Left lung (tissue), 10 donors: ENCODE results near the gene MRPS34. TPM values are rescaled to one million over a fixed set of nuclear protein-coding genes. Genes with fewer than 3 reads are reported as not detected.

Experiments used
- ATAC-seq: fragments of 200-7000 bp; cut with Tn5 transposase; one replicate; pipeline ENCODE4 v1.9.1; 2020; ENCODE audit warnings: moderate library complexity
- DNase-seq, 4 donors: peaks; one replicate each; pipeline ENCODE4 v3.0.0-alpha.2; 2013 to 2020
- H3K27ac ChIP-seq, 2 donors: fragments of 200-600 bp; sonication (generic) in 1 of 2; one replicate each; pipeline versions ENCODE4 v1.5.0 to v1.8.0; 2020 to 2021
- H3K27me3 ChIP-seq, 2 donors: fragments of 200-600 bp; sonication (generic) in 1 of 2; one replicate each; pipeline versions ENCODE4 v1.5.0 to v1.8.0; 2020 to 2021
- H3K36me3 ChIP-seq, 2 donors: fragments of 200-600 bp; sonication (generic) in 1 of 2; one replicate each; pipeline versions ENCODE4 v1.5.0 to v1.8.0; 2020 to 2021
- H3K4me1 ChIP-seq, 2 donors: fragments of 200-600 bp; one replicate each; pipeline ENCODE4 v1.8.0; 2021
- H3K4me3 ChIP-seq, 2 donors: fragments of 200-600 bp; sonication (generic) in 1 of 2; one replicate each; pipeline versions ENCODE4 v1.5.0 to v1.8.0; 2020 to 2021; ENCODE audit warnings: mild to moderate bottlenecking in 1 of 2
- H3K9me3 ChIP-seq, 2 donors: fragments of 200-600 bp; sonication (generic) in 1 of 2; one replicate each; pipeline versions ENCODE4 v1.5.0 to v1.8.0; 2020 to 2021
- intact Hi-C, 2 donors: fragments of 100-400 bp; cut with DNase I; formaldehyde crosslinking; loops; one replicate each; pipeline versions ENCODE4 v1.11.2 to v1.14.2; 2022
- polyA plus RNA-seq, 6 donors: library from polyadenylated mRNA; unstranded; fragments of 120-200 nt; gene quantifications; one replicate each; pipeline ENCODE4 v1.2.1, GENCODE V29; 2013; ENCODE audit not compliant: insufficient read length in 6 of 6
- total RNA-seq, 2 donors: library from RNA; stranded (reverse); fragmentation: NEBNext Ultra II Directional; extraction: Animal tissue kit (Norgen Biotek cat#: 25700); gene quantifications; one replicate each; pipeline ENCODE4 v1.2.1, GENCODE V29; 2021
- TF ChIP-seq, protein P1 (sequence below), 2 donors: fragments of 200-600 bp; sonication (generic) in 1 of 2; IDR thresholded peaks; one replicate each; pipeline versions ENCODE4 v1.5.0 to v1.8.0; 2021; ENCODE audit warnings: antibody characterized with exemption in 2 of 2
- donor health status: DM: no; HTN: yes; CAD: no.
- donor health status: DM: no; HTN: no; CAD: no.

MRPS34 gene
- total and polyA plus RNA-seq, 8 donors = 47.5 to 91.5 (median 64.1) TPM

DNA sequence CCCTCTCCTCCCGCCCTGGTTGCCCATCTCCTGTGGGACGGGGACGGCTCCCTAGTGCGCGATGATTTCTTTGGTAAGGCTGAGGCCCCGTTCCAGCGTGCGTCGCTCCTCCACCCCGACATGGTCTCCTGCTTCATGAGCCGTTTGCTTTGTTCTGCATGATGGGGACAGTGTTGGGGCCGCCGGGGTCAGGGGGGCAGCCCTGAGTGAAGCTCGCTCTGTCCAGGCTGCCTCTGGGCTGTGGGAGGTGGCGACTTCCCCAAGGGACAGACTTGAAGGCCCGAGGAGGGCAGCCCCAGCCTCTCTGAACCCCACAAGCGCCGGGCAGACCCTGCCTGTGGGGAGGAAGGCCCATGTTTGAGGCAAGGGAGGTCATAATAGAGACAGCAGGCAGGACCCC, 14.0 kb downstream of the MRPS34 start:
- Histone ChIP-seq H3K9me3 (no peaks in the 10 kb centered on the region), H3K36me3 (peaks cover 0 to 80% of the 10 kb centered on the region in 2 donors), H3K27me3 (no peaks in the 10 kb centered on the region), H3K27ac (no peak overlapping the region), H3K4me1 (no peaks in the 10 kb centered on the region), H3K4me3 (no peak overlapping the region)
- TF ChIP-seq, protein P1, sequence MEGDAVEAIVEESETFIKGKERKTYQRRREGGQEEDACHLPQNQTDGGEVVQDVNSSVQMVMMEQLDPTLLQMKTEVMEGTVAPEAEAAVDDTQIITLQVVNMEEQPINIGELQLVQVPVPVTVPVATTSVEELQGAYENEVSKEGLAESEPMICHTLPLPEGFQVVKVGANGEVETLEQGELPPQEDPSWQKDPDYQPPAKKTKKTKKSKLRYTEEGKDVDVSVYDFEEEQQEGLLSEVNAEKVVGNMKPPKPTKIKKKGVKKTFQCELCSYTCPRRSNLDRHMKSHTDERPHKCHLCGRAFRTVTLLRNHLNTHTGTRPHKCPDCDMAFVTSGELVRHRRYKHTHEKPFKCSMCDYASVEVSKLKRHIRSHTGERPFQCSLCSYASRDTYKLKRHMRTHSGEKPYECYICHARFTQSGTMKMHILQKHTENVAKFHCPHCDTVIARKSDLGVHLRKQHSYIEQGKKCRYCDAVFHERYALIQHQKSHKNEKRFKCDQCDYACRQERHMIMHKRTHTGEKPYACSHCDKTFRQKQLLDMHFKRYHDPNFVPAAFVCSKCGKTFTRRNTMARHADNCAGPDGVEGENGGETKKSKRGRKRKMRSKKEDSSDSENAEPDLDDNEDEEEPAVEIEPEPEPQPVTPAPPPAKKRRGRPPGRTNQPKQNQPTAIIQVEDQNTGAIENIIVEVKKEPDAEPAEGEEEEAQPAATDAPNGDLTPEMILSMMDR (IDR thresholded peaks at IDR 0.05) = no peak
- intact Hi-C loops = no loop called here
- no peak for ATAC-seq
- DNase-seq = no peak

GRCh38 chr16:1757714-1758461, 15.0 kb downstream of the MRPS34 start:
- peaks cover 0 to 79% of the 10 kb centered on the region in 2 donors for H3K36me3 ChIP-seq
- H3K27ac ChIP-seq = no peak overlapping the region
- H3K27me3 ChIP-seq = no peaks in the 10 kb centered on the region
- no peaks in the 10 kb centered on the region for H3K4me1 ChIP-seq
- DNase-seq = peak in 1 of 4 donors; percentile 69
- H3K9me3 ChIP-seq = no peaks in the 10 kb centered on the region
- intact Hi-C loops = no loop called here
- H3K4me3 ChIP-seq = no peak overlapping the region
- no peak for ATAC-seq
- TF ChIP-seq, protein P1 (IDR thresholded peaks at IDR 0.05) = no peak

DNA sequence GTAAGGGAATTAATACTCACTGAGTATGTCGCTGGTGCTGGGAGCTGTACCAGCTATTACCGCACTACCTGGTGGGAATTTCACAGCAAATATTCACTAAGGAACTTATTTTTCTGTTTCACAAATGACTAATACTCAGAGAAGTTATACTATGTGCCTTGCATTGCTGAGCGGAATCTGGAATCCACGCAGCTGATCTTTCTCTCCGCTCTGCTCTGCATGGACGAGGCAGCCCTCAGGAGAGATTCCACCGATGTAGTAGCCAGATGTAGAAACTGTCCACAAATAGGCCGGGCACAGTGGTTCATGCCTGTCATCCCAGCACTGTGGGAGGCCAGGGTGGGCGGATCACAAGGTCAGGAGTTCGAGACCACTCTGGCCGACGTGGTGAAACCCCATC, 18.7 kb downstream of the MRPS34 start:
- Histone ChIP-seq H3K36me3 (peaks cover 0 to 79% of the 10 kb centered on the region in 2 donors), H3K27me3 (no peaks in the 10 kb centered on the region), H3K27ac (no peak overlapping the region), H3K9me3 (no peaks in the 10 kb centered on the region), H3K4me3 (no peak overlapping the region), H3K4me1 (no peaks in the 10 kb centered on the region)
- ATAC-seq (no peak), DNase-seq (no peak)
- intact Hi-C loops = no loop called here
- TF ChIP-seq, protein P1 (IDR thresholded peaks at IDR 0.05) = no peak

- intact Hi-C loops = no loop called here
- TF ChIP-seq, protein P1 (IDR thresholded peaks at IDR 0.05) = no peak
- H3K9me3 ChIP-seq = no peaks in the 10 kb centered on the region
- no peak for DNase-seq
- no peaks in the 10 kb centered on the region for H3K4me1 ChIP-seq
- H3K4me3 ChIP-seq = no peak overlapping the region
- ATAC-seq = no peak
- H3K36me3 ChIP-seq = peaks cover 0 to 79% of the 10 kb centered on the region in 2 donors
- no peaks in the 10 kb centered on the region for H3K27me3 ChIP-seq
- H3K27ac ChIP-seq = no peak overlapping the region
Observed at GRCh38 chr16:1752853-1753252, 20.1 kb downstream of the MRPS34 start.

- Histone ChIP-seq H3K27me3 (no peaks in the 10 kb centered on the region), H3K4me3 (no peak overlapping the region), H3K36me3 (peaks cover 0 to 79% of the 10 kb centered on the region in 2 donors), H3K27ac (no peak overlapping the region), H3K9me3 (no peaks in the 10 kb centered on the region), H3K4me1 (no peaks in the 10 kb centered on the region)
- ATAC-seq (no peak), DNase-seq (no peak)
- TF ChIP-seq, protein P1 (IDR thresholded peaks at IDR 0.05) = no peak
- intact Hi-C loops = no loop called here
Observed at GRCh38 chr16:1751946-1752345, 21.0 kb downstream of the MRPS34 start.
